GM12873 (cell line): ENCODE data around the gene PAWR.

ENCODE experiments used
- CTCF ChIP-seq: IDR thresholded peaks from 2 replicates; pipeline ENCODE4 v1.5.1; 2012; ENCODE audit warnings: low read depth, mild to moderate bottlenecking, moderate library complexity, low read length, control low read depth; ENCODE audit not compliant: insufficient read depth; ENCODE audit errors: missing control alignments

PAWR gene

DNA sequence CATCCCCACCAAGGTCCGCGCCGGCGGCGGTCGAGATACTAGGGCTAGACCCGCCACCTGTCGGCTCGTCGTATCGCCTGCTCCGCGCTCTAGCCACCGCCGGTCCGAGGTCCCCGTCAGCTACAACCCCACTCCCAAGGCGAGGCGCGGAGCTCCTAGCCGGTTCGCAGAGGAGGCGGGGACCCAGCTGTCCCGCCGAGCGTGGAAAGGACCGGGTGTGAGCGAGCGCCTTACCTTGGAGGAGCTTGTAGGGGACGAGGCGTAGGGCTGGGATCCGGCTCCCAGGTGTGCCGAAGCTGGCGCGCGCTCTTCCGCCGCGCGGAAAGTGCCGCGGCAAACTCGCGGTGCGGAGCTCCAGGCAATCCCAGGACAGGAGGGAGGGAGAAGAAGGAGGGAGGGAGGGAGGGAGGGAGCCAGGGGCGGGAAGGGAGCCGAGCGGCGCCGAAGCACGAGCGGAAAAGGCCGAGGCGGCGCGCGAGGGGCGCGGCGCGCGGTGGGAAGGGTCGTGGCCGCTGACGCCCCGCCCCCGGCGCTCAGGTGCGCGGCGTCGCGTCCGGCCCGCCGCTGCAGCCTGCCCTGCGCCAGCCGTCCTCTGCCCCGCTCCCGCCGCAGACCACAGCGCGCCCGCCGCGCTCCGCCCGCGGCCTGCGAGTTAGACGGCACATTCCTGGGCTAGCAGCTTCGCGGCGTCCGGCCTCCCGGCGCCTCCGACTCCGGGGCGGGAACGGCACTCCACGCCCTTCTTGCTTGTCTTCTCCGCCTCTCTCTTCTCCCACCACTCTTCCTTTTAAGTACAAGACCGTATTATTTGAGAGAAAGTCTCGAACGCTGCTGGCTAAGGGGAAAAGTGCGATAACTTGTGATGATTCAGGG, at the start of gene PAWR:
Gene PAWR, minus strand, starts transcription at position 327 of the 873 bp plus-strand sequence. CDS start 720 bp downstream, outside the sequence.
- peak; percentile 27 for TF ChIP-seq CTCF

DNA sequence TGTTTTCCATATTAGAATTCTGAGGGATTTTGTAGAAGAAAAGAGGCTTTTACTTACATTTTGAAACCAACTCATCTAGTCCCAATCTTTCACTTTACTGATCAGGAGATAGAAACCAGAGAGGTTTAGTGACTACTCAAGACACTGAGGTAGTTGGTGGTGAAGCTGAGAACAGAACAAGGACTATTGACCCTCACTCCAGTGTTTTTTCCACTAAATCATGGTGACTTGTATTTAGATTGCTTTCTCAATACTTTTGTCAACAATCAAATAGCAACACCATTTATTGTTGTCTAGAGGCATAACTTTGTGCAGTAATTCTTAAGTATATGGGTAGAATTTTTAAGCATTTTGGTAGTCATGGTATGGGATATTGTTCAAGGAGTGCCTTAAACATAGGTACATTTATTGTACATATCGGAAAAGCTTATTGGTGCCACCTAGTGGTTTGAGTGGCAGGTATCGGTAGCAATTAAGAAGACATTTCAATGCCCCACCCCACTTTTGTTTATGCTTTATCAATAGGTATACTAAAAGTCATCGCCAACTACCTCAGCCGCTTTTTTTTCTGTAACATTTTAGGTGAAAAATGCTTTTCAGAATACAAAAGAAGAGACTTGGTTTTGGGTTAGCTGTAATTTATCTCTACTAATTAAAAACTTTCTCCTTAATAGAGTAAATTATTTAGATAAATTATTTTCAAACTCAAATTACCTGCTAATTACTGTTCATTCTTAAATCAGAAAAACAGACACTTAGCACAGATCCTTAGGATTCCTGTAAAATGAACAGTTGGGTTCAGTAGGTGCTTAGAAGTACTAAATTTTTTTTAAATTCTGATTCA, 47.3 kb upstream of the PAWR start:
- TF ChIP-seq CTCF, result peak; percentile 67

DNA sequence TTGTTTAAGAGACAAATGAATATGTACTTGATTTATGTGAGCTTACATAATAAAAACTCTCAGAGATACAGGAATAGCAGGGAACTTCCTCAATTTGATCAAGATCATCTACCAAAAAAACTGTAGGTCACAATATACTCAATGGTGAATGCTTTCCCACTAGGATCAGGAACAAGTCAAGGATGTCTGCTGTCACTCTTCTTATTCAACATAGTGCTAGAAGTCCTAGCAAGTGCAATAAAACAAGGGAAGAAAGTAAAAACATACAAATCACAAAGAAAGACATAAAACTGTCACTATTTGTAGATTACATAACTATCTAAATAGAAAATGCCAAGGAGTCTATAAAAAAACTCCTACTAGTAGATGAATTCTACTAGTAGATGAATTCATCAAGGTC, 41.9 kb upstream of the PAWR start:
- no peak for TF ChIP-seq CTCF

GRCh38 chr12:79725987-79726386, 35.2 kb upstream of the PAWR start:
- TF ChIP-seq CTCF, result no peak

- no peak for TF ChIP-seq CTCF
Observed at GRCh38 chr12:79717006-79717405, 26.2 kb upstream of the PAWR start.

GRCh38 chr12:79715308-79715707, 24.5 kb upstream of the PAWR start:
- TF ChIP-seq CTCF, result no peak
